SK-N-SH (cell line): Measurements from ENCODE around the gene ZNF532. TPM values are rescaled to one million over a fixed set of nuclear protein-coding genes. Genes with fewer than 3 reads are reported as not detected.

ENCODE experiments used
- CTCF ChIA-PET: fragments of 300-600, 350-600 bp; formaldehyde crosslinking; extraction: SDS; loops from one replicate; lab custom pipeline; 2021; lab: Yijun Ruan, JAX
- POLR2A ChIA-PET: fragments of 350-600 bp; sonication (Branson Sonifier 250); formaldehyde crosslinking; extraction: SDS; loops from one replicate; lab custom pipeline; 2020; ENCODE audit warnings: antibody characterized with exemption, inconsistent platforms; lab: Yijun Ruan, JAX
- DNase-seq: peaks from one replicate; pipeline ENCODE4 v3.0.0; 2012
- H2AFZ ChIP-seq: fragments of 200-600 bp; sonication (generic); 2 replicates; pipeline ENCODE4 v1.8.1; 2016; ENCODE audit warnings: antibody characterized with exemption, mild to moderate bottlenecking, low read depth
- H3F3A ChIP-seq: fragments of 200-600 bp; sonication (generic); replicated peaks from 2 replicates; pipeline ENCODE3; 2016; ENCODE audit warnings: antibody characterized with exemption, mild to moderate bottlenecking; ENCODE audit not compliant: insufficient read depth
- H3K27ac ChIP-seq, 2 experiments: fragments of 200-500 bp in 1 of 2; fragments of 200-600 bp in 1 of 2; sonication (Bioruptor generic) in 1 of 2; sonication (generic), shearing (Covaris generic) in 1 of 2; 2 replicates each; pipeline versions ENCODE4 v1.5.1 to v1.6.1; 2014 to 2016; ENCODE audit warnings: low read depth in 2 of 2, inconsistent platforms in 1 of 2, low read length in 1 of 2, mild to moderate bottlenecking in 1 of 2, mixed read lengths in 1 of 2
- H3K27me3 ChIP-seq: fragments of 200-600 bp; sonication (generic), shearing (Covaris generic); 2 replicates; pipeline ENCODE4 v1.6.1; 2016; ENCODE audit warnings: mixed run types; ENCODE audit not compliant: insufficient read depth
- H3K36me3 ChIP-seq, 2 experiments: fragments of 200-500 bp in 1 of 2; fragments of 200-600 bp in 1 of 2; sonication (Bioruptor generic) in 1 of 2; sonication (generic) in 1 of 2; replicated peaks in 1 of 2; 2 replicates each; pipeline versions ENCODE3 to v1.5.1; 2014 to 2016; ENCODE audit warnings: low read length in 1 of 2, mild to moderate bottlenecking in 1 of 2; ENCODE audit not compliant: insufficient read depth in 2 of 2, control insufficient read depth in 1 of 2
- H3K4me1 ChIP-seq, 2 experiments: fragments of 200-500 bp in 1 of 2; fragments of 200-600 bp in 1 of 2; sonication (Bioruptor generic) in 1 of 2; sonication (generic), shearing (Covaris generic) in 1 of 2; 2 replicates each; pipeline versions ENCODE4 v1.5.1 to v1.6.1; 2014 to 2016; ENCODE audit warnings: low read depth in 1 of 2, low read length in 1 of 2, mixed run types in 1 of 2; ENCODE audit not compliant: insufficient read depth in 2 of 2, control insufficient read depth in 1 of 2
- H3K4me2 ChIP-seq: fragments of 200-600 bp; sonication (generic), shearing (Covaris generic); 2 replicates; pipeline ENCODE4 v1.6.1; 2017; ENCODE audit warnings: mixed run types
- H3K4me3 ChIP-seq, 2 experiments: fragments of 200-500 bp in 1 of 2; fragments of 200-600 bp in 1 of 2; sonication (Bioruptor generic) in 1 of 2; sonication (generic), shearing (Covaris generic) in 1 of 2; 2 replicates each; pipeline versions ENCODE4 v1.5.1 to v1.8.1; 2014 to 2016; ENCODE audit warnings: low read depth in 2 of 2, inconsistent platforms in 1 of 2, low read length in 1 of 2, mild to moderate bottlenecking in 1 of 2, mixed read lengths in 1 of 2, moderate library complexity in 1 of 2
- H3K79me2 ChIP-seq: fragments of 200-600 bp; sonication (generic); 2 replicates; pipeline ENCODE4 v1.8.1; 2017; ENCODE audit warnings: mild to moderate bottlenecking; ENCODE audit not compliant: insufficient read depth
- H3K9ac ChIP-seq: fragments of 200-600 bp; sonication (generic); 2 replicates; pipeline ENCODE4 v1.6.1; 2017; ENCODE audit warnings: mixed run types
- H3K9me2 ChIP-seq: fragments of 200-600 bp; sonication (generic); 2 replicates; pipeline ENCODE4 v1.6.1; 2017; ENCODE audit warnings: mixed run types
- H3K9me3 ChIP-seq: fragments of 200-600 bp; sonication (generic); 2 replicates; pipeline ENCODE4 v1.6.1; 2017; ENCODE audit warnings: mixed run types, mild to moderate bottlenecking, moderate library complexity
- H4K20me1 ChIP-seq: fragments of 200-600 bp; sonication (generic); 2 replicates; pipeline ENCODE4 v1.6.1; 2017; ENCODE audit warnings: mild to moderate bottlenecking, mixed run types; ENCODE audit not compliant: insufficient read depth
- CHD2 ChIP-seq: fragments of 150-350 bp; IDR thresholded peaks from 2 replicates; pipeline ENCODE4 v1.6.1; 2018; ENCODE audit warnings: low read length; ENCODE audit not compliant: partially characterized antibody
- EP300 ChIP-seq, 2 experiments: IDR thresholded peaks; 2 replicates each; pipeline versions ENCODE4 v1.4.0 to v1.6.1; 2012; ENCODE audit warnings: borderline replicate concordance in 1 of 2, low read depth in 1 of 2, low read length in 1 of 2
- EZH2phosphoT487 ChIP-seq: fragments of 200-600 bp; sonication (generic); IDR thresholded peaks from 2 replicates; pipeline ENCODE4 v1.6.1; 2017; ENCODE audit warnings: low read depth, mixed run types, mild to moderate bottlenecking, antibody characterized with exemption, moderate library complexity, borderline replicate concordance
- FOXJ3 ChIP-seq: sonication (generic); formaldehyde crosslinking; IDR thresholded peaks from 2 replicates; pipeline ENCODE4 v1.5.1; 2020; ENCODE audit warnings: mild to moderate bottlenecking, missing genetic modification reagents
- FOXM1 ChIP-seq: IDR thresholded peaks from 2 replicates; pipeline ENCODE4 v1.4.0; 2012; ENCODE audit warnings: low read depth, mild to moderate bottlenecking
- GABPA ChIP-seq: IDR thresholded peaks from 2 replicates; pipeline ENCODE4 v1.4.0; 2012; ENCODE audit warnings: low read depth, mild to moderate bottlenecking
- JUND ChIP-seq: IDR thresholded peaks from 2 replicates; pipeline ENCODE4 v1.4.0; 2012
- MEF2A ChIP-seq: IDR thresholded peaks from 2 replicates; pipeline ENCODE4 v1.4.0; 2012; ENCODE audit warnings: low read depth, borderline replicate concordance
- NFIC ChIP-seq: IDR thresholded peaks from 2 replicates; pipeline ENCODE4 v1.4.0; 2012; ENCODE audit warnings: borderline replicate concordance
- POLR2AphosphoS5 ChIP-seq: IDR thresholded peaks from 2 replicates; pipeline ENCODE4 v1.6.1; 2012; ENCODE audit warnings: low read depth, low read length
- RXRA ChIP-seq: IDR thresholded peaks from 2 replicates; pipeline ENCODE4 v1.4.0; 2012; ENCODE audit warnings: low read depth, mild to moderate bottlenecking, borderline replicate concordance
- SIN3A ChIP-seq: IDR thresholded peaks from 2 replicates; pipeline ENCODE4 v1.6.1; 2012; ENCODE audit warnings: low read depth, mild to moderate bottlenecking, low read length, moderate library complexity, borderline replicate concordance
- SMC3 ChIP-seq: IDR thresholded peaks from 2 replicates; pipeline ENCODE4 v1.6.1; 2012; ENCODE audit warnings: low read depth, low read length, improper control_type of control experiment
- TAF1 ChIP-seq: IDR thresholded peaks from 2 replicates; pipeline ENCODE4 v1.6.1; 2012; ENCODE audit warnings: low read depth, mild to moderate bottlenecking, low read length, moderate library complexity, borderline replicate concordance
- TCF12 ChIP-seq: IDR thresholded peaks from 2 replicates; pipeline ENCODE4 v1.4.0; 2012
- TEAD4 ChIP-seq: IDR thresholded peaks from 2 replicates; pipeline ENCODE4 v1.4.0; 2012; ENCODE audit warnings: mild to moderate bottlenecking, borderline replicate concordance; ENCODE audit not compliant: insufficient read depth
- YY1 ChIP-seq: IDR thresholded peaks from 2 replicates; pipeline ENCODE4 v1.4.0; 2012; ENCODE audit warnings: low read depth, mild to moderate bottlenecking
- WGBS: methylation state at CpG from one replicate; pipeline ENCODE4 v1.1.6; 2017; ENCODE audit warnings: low lambda C conversion rate; 5-methylcytosine and 5-hydroxymethylcytosine counted together
- polyA plus RNA-seq, 3 experiments: library from polyadenylated mRNA; depleted of rRNA; stranded (reverse); fragments of >200 nt; gene quantifications; 2 replicates each; pipeline ENCODE4 v1.2.3, GENCODE V29; 2012
- TF ChIP-seq, protein P1 (sequence below): IDR thresholded peaks from 2 replicates; pipeline ENCODE4; 2012
- TF ChIP-seq, protein P2 (sequence below): fragments of 150-350 bp; IDR thresholded peaks from 2 replicates; pipeline ENCODE4 v1.6.1; 2016; ENCODE audit warnings: mild to moderate bottlenecking, low read depth, low read length
- TF ChIP-seq, protein P3 (sequence below): IDR thresholded peaks from 2 replicates; pipeline ENCODE4 v1.6.1; 2012; ENCODE audit warnings: mild to moderate bottlenecking, low read depth, low read length, moderate library complexity
- TF ChIP-seq, protein P4 (sequence below): IDR thresholded peaks from 2 replicates; pipeline ENCODE4 v1.4.0; 2012; ENCODE audit warnings: low read depth

ZNF532 gene
- polyA plus RNA-seq, 1 of the 3 experiments (the other 2 are of a cell fraction): 34.7 TPM

DNA sequence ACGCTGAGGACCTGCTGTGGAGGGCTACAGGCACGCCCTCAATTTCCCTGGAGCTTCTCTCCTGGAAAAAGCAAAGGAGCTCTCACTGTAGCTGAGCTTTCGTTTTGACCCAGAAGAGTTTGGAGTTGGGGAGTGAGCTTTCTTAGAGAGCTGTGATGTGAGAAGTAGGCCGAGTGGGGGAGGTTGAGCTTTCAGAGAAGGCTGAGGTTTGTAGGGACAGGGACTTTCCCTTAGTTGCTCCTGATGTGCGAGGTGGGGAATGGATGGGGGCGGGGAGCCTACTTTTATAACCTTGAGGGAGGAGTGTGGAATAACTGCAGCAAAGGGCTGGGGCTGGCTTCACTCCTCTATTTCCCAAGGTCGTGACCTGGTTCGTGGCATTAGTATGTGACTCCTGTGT is 47.1 kb downstream of the ZNF532 start (continued):
- no peak for TF ChIP-seq GABPA

DNA sequence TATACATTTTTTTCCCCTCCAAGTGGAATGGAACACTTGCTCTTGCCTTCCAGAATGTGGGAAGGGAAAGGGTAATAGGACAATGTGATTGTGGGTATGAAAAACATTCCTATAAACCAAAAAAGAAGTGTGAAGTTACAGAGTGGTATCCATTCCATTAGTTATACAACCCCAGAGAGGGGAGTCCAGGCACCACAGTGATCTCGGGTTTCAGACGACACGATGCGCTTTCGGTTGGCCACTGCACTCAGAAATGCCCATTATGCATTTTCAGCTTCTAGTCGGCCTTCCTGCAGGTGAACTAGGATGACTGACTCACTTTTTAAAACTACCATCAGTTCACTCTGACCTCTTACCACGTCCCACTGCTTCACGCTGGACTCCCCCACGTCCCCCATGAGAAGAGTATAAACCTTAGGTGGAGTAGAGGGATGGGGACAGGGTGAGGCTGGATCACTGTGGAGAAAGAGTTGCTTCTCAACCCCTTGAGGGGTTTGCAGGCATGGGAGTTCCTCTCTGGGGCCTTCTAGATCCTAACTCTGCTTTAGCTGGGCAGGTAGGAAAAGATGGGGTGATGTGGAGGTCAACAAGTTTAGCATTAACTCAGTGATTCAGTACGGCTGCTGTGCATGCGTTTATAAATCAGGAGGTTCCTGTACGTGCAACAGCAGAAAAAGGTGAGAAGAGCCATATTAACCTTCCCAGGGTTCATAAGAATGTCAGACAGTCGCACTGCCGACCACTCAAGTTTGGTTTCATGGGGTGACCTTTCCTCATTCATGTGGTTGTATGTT is 50.5 kb downstream of the ZNF532 start:
- POLR2A ChIA-PET: no interaction called here
- CTCF ChIA-PET: interaction anchor here (1.0 kb wide), 1 partner anchor 15 kb away, joined by 3 read pairs; no protein-coding TSS in a partner anchor
- Histone ChIP-seq H3K4me1 (peaks cover 8 to 13% of the 10 kb centered on the region in 2 experiments; a peak in 2 of 4 replicates), H3K4me2 (no peak overlapping the region), H3K9me2 (no peaks in the 10 kb centered on the region), H3K36me3 (peaks cover 21 to 35% of the 10 kb centered on the region in 2 experiments), H3K9ac (no peak overlapping the region), H3K79me2 (peaks cover 57% of the 10 kb centered on the region), H3F3A (peaks cover 5% of the 10 kb centered on the region)
- no peak for DNase-seq
- no peak for TF ChIP-seq SMC3
- TF ChIP-seq, protein P1, sequence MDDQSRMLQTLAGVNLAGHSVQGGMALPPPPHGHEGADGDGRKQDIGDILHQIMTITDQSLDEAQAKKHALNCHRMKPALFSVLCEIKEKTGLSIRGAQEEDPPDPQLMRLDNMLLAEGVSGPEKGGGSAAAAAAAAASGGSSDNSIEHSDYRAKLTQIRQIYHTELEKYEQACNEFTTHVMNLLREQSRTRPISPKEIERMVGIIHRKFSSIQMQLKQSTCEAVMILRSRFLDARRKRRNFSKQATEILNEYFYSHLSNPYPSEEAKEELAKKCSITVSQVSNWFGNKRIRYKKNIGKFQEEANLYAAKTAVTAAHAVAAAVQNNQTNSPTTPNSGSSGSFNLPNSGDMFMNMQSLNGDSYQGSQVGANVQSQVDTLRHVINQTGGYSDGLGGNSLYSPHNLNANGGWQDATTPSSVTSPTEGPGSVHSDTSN: no peak
- no peak for TF ChIP-seq POLR2AphosphoS5
- TF ChIP-seq, protein P2, sequence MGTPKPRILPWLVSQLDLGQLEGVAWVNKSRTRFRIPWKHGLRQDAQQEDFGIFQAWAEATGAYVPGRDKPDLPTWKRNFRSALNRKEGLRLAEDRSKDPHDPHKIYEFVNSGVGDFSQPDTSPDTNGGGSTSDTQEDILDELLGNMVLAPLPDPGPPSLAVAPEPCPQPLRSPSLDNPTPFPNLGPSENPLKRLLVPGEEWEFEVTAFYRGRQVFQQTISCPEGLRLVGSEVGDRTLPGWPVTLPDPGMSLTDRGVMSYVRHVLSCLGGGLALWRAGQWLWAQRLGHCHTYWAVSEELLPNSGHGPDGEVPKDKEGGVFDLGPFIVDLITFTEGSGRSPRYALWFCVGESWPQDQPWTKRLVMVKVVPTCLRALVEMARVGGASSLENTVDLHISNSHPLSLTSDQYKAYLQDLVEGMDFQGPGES: no peak
- TF ChIP-seq JUND: no peak
- TF ChIP-seq TAF1: no peak
- no peak for TF ChIP-seq GABPA
- TF ChIP-seq FOXM1: no peak
- no peak for TF ChIP-seq EZH2phosphoT487
- TF ChIP-seq FOXJ3: no peak
- no peak for TF ChIP-seq NFIC
- no peak for TF ChIP-seq CHD2
- TF ChIP-seq, all 33 proteins: peak for 0
- H3K4me3 ChIP-seq: no peak overlapping the region
- no peaks in the 10 kb centered on the region for H3K9me3 ChIP-seq
- H3K27ac ChIP-seq: peak overlapping the region in 1 of 2 experiments; percentile 91; a peak in 1 of 4 replicates
- no peaks in the 10 kb centered on the region for H3K27me3 ChIP-seq
- H2AFZ ChIP-seq: no peak overlapping the region
- 90% methylated on average over 13 of the region's 14 CpGs for WGBS
- H4K20me1 ChIP-seq: no peaks in the 10 kb centered on the region

DNA sequence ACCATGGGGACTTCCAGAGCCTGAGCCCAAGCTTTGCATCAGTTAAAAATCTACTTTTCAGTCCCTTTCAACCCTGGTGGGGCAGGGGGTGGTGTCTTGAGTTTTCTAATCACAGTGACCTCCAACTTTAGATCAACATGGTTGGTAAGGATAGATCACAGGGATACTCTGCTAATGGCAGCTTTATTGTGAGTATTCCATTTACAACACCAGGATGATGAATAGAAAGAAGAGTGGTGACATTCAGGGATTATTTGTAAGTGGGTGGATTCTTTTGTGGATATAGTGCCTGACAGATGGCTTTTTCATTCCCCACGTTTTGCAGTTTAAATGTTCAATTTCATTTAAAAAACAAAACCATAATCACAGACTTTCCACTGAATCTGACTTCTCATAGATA is 51.3 kb downstream of the ZNF532 start:
- Histone ChIP-seq H3F3A (peaks cover 5% of the 10 kb centered on the region), H3K27me3 (no peaks in the 10 kb centered on the region), H4K20me1 (no peaks in the 10 kb centered on the region), H3K4me3 (no peak overlapping the region), H3K27ac (no peak overlapping the region), H2AFZ (no peak overlapping the region), H3K4me1 (peaks cover 8 to 13% of the 10 kb centered on the region in 2 experiments; a peak in 2 of 4 replicates), H3K79me2 (peaks cover 53% of the 10 kb centered on the region), H3K36me3 (peaks cover 13 to 35% of the 10 kb centered on the region in 2 experiments), H3K9ac (no peak overlapping the region), H3K9me3 (no peaks in the 10 kb centered on the region), H3K4me2 (no peak overlapping the region), H3K9me2 (no peaks in the 10 kb centered on the region)
- no peak for DNase-seq
- ChIA-PET POLR2A (no interaction called here), CTCF (no interaction called here)
- WGBS: 88% methylated on average over 1 of the region's 1 CpG
- TF ChIP-seq TCF12 (no peak), MEF2A (no peak), EP300 (IDR thresholded peaks at IDR 0.05; ENCODE audit: borderline replicate concordance in 1 of 2, low read depth in 1 of 2, low read length in 1 of 2) (no peak), RXRA (no peak), TEAD4 (no peak), SIN3A (no peak), EZH2phosphoT487 (no peak), JUND (no peak), YY1 (no peak)
- TF ChIP-seq, protein P3, sequence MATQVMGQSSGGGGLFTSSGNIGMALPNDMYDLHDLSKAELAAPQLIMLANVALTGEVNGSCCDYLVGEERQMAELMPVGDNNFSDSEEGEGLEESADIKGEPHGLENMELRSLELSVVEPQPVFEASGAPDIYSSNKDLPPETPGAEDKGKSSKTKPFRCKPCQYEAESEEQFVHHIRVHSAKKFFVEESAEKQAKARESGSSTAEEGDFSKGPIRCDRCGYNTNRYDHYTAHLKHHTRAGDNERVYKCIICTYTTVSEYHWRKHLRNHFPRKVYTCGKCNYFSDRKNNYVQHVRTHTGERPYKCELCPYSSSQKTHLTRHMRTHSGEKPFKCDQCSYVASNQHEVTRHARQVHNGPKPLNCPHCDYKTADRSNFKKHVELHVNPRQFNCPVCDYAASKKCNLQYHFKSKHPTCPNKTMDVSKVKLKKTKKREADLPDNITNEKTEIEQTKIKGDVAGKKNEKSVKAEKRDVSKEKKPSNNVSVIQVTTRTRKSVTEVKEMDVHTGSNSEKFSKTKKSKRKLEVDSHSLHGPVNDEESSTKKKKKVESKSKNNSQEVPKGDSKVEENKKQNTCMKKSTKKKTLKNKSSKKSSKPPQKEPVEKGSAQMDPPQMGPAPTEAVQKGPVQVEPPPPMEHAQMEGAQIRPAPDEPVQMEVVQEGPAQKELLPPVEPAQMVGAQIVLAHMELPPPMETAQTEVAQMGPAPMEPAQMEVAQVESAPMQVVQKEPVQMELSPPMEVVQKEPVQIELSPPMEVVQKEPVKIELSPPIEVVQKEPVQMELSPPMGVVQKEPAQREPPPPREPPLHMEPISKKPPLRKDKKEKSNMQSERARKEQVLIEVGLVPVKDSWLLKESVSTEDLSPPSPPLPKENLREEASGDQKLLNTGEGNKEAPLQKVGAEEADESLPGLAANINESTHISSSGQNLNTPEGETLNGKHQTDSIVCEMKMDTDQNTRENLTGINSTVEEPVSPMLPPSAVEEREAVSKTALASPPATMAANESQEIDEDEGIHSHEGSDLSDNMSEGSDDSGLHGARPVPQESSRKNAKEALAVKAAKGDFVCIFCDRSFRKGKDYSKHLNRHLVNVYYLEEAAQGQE: no peak
- TF ChIP-seq, protein P4, sequence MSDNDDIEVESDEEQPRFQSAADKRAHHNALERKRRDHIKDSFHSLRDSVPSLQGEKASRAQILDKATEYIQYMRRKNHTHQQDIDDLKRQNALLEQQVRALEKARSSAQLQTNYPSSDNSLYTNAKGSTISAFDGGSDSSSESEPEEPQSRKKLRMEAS: no peak
